ENCODE measurements around the gene FUZ.

DNA sequence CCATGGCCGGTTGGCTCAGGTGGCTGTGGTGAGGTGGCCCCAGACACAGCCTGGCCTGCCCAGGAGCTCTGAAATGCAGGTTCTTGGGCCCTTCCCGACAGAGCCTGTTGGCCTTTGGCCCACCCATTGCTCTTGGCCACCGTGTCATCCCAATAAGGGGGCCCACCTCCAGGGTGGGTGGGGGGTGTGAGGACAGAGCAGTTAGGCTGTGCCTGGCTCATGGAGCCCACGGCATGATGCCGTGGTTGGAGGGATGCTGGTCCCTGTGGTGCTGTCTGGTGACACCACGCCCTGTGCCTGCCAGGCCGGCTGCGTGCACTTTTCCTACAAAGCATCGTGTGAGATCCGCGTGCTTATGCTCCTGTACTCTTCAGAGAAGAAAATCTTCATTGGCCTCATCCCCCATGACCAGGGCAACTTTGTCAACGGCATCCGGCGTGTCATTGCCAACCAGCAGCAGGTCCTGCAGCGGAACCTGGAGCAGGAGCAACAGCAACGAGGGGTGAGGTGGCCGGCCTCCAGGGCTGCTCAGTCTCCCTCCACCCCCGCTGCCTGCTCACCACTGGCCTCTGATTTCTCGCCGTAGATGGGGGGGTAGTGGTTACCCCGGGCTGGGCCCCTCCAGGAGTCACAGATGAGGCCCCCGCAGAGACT, 46.7 kb upstream of the FUZ start:
- TF ChIP-seq POLR2AphosphoS5 (IDR thresholded peaks at IDR 0.05; ENCODE audit: borderline replicate concordance, low read depth, low read length) (no peak; the same call in none of the 2 replicates), EZH2 (IDR thresholded peaks at IDR 0.05) (no peak)
